Activated CD4-positive, alpha-beta T cell treated with anti-CD3 and anti-CD28 coated beads for 4 hours (primary cell): ENCODE results near the gene CMSS1.

Experiments used
- DNase-seq, 2 donors: peaks; one replicate each; pipeline ENCODE4 v3.0.0-alpha.2; 2020

CMSS1 gene

DNA sequence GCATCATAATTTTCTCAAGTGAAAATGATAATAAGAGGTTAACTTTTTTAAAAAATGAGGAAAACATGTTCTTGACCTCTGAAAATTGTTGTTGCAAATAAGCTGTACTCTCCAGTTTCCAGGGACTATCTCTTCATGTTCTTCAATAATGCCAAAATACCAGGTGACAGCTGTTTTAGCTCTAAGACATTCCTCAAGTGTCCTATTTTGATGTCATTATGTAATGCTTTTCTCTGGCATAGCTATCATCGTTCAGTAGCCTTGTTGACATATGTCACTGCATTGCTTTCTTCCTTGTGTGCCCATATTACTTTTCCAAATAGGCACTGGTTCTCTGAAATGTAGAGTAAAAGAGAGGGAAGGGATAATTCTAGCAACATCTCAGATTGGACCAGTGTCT is 302.4 kb downstream of the CMSS1 start:
- DNase-seq, result no peak

DNA sequence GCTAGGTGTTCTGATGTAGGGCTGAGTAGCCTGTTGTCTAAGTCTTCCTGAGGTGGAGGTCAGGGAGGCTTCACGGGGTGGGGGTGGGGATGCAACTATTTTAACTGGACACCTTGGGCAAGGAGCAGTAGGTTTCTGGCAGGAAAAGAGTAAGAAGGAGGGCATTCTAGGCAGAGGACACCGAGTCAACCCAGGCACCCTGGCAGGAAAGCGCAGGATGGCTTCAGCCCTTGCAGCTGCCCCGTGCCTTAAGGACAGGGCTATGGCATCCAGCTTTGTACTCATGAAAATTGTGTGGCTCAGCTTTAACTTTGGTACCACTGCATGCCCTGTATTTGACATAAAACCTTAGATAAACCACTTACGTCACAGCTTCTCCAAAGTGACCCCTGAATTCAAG is 303.0 kb downstream of the CMSS1 start:
- DNase-seq, result no peak

DNA sequence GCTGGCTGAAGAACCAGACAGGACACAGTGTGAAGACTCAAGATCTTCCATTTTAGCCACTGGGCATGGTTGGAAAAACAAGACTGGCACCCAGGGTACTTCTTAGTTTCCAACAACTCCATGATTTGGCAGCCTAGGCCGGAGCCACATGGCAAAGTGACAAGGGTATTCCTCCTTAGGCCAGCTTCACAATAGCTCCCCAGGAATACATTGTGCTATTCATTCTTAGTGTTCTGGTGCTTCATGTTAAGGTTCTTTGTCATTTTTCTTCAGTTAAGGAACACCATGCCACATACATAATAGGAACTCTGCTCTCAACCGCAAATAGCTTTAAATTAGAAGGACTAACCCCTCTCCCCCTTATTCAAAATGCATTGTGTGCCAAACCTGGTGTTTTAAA is 304.7 kb downstream of the CMSS1 start:
- DNase-seq, result no peak

DNA sequence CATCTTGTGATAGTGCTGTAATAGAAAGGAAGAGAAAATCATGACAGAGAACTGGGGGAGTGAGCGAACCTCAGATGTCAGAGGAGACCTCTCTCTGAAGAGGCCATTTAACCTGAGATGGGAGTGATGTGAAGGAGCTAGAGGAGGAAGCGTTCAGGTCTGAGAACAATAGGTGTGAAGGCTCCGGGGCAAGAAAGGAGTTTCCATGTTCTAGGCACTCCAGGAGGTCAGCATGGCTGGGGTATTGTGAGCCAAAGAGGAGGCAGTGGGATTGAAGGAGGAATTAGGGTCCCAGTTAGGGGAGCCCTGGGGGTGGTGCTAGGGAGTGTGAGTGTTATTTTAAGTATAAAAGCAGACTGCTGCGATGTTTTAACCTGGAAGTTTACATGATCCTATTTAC is 305.4 kb downstream of the CMSS1 start:
- DNase-seq, result no peak

DNA sequence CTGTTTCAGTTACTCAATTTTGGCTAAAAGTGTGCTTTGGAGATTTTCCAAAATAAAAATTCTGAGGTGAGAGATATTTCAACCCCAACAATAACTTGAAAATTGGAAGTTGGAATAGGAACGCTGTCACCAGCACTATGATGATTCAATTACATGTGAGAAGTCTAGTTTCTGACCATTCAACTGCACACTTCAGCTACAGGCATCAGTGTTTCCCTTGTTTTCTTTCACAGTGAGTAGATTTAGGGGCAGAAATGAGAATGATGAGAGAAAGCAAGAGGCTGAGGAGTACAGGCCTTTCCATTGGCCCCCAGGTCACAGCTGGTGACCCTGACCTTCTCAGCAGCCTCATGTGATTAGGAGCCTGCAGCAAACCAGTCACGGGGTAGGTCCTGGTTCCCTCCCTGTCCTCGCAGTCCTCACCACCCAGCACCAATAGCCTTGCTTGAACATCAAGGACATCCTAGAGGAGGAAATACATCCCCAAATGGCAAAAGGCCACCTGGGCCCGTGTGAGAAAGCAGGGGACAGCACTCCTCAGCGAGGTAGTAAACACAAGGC is 306.6 kb downstream of the CMSS1 start:
- no peak for DNase-seq

DNA sequence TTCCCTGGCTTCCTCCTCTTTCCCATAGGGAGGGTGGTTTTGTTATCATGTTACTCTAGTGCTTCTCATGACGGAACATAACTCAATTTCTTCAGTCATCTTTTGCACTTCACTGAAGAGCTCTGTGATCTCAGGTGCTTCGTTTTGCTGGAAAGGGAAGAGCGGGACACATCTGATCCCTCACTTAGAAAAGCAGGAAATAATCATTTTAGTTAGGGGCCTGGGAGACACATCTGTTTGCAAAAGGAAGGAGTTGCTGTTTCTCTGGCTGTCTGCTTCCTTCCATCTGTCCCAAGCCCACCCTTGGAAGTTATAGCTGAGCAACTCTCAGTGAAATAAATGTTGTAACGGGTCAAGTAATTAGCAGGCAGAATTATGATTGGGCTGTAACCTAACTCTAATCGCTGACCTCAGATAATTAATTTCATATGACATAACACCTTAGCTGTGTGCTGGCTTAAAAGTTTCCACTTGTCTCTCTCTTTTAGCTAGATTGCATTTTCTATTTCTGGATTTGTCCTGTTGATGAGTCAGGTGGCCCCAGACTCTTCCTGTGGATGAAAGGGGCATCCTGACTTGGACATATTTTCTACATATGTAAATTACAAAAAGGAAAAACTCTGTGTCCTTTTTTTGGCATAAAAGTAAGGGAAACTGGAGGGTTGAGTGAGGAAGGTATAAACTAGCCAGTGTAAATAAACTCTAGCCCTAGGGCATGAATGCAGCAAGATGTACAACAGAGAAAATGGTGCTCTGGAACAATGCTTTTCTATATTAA is 307.7 kb downstream of the CMSS1 start:
- no peak for DNase-seq

DNA sequence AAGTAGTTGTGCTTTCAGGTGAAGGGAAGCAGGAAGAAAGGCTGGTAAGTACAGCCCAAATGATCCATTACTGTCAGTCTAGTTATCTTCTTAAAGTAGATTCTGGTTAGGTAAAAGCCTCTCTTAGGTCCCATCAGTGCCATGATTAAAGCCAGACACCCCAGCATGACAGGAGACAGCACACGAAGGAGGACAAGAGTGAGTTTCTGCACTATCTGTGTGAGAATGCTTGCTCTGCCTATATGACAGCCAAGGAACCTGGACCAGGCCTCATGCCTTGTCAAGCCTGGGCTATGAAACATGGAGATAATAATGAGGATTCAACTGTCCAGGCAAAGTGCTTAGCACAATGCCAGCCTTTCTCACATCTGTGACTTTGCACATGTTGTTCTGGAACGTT is 310.1 kb downstream of the CMSS1 start:
- no peak for DNase-seq

DNA sequence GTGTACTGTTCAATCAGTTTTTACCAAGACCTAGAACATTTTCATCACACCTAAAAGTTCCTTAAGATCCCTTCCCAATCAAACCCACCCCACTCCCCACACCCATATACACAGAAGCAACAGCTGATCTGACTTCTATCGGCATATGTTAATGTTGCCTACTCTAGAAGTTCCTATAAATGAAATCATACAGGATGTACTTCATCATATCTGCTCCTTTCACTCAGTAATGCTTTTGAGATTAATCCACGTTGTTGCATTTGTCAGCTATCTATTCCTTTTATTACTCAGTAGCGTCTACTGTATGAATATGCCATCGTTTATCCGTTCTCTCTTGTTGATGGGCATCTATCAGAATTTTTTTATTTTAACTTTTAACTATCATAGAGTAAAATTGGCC is 310.9 kb downstream of the CMSS1 start:
- no peak for DNase-seq

DNA sequence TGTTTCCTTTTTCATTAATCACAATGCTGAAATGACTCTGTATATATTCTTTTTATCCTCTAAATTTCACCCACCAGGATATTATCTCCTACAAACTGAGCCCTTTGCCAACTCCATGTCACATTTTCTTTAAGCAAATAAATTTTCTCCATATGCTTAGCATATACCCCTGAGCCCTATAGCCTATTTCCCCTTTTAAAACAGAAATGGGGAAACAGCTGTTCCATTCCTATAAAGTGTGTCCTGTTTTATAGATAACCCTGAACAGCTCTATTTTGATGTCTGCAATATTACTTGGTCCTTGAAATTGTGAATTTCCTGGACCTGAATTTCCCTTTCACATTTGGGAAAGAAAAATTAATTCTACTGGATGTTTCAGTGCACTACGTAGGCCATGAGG is 312.3 kb downstream of the CMSS1 start:
- no peak for DNase-seq

DNA sequence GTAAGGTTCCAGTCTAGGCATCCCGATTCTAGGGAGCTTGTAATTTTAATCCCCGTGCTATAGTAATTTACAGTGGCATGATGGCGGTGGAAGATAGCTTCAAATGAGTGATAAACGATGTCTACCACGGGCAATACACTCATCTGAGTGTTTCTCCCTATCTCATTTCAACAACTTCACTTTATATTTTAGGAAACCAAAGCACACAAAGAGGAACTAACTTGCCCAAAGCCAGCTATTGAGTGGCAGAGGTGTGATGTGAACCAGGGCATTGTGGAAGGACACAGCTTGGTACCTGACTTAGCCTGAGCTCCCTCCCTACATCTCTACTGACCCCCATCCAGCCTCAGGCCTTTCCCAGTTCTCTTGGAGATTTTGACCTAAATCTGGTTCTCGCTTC is 313.6 kb downstream of the CMSS1 start:
- no peak for DNase-seq

DNA sequence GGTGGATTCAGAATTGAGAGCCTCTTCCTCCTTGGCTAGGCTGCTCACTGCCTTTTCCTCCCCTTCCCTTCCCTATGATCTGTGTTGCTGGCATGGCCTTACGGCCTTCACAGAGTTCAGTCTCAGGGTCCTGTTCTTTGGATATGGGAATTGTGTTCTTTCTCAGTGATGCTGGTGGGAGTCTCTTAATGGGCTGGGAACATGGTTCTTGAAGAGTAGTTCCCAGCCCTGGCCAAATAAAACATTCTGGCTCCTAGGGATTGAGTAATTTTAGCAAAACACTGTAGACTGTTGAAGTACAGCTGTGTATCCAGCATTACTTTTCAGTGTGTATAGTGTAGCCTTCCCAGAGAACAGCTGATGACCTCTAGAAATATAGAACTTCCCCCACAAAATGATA is 319.3 kb downstream of the CMSS1 start:
- DNase-seq, result no peak

DNA sequence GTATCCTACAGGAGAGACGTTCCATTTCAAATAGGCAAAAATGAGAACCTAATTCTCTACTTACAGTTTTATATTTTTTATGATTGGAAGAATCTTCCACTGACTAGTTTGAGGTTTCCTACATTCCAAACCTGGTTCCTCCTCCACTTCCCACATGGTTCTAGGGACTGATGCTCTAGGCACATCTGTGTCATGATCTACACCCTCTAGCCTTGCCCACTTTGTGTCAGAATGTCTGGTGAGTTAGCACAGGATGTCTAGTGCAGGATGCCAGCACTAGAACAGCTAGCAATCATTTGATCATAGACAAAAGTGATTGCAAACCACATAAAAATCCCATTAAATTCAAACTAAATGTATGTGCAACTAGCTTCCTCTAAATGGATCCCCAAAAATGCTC is 323.3 kb downstream of the CMSS1 start:
- DNase-seq, result no peak

DNA sequence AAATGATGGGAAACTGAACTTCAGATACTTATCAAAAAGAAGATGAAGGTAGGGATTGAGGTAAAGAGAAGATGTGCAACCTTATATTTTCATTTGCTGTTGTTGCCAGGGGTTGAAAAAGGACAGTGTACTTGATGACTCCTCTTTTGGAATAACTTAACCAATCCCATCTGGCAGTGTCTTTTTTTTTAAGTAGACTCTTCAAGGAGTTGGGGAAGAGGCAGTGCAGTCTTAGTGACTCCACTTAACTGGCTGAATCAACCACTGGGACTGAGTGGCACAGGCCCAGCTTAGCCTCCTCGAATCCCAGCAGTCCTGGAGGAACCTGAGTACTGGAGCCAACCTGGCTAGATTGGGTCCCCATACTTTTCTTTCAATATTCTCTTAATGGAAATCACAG is 323.9 kb downstream of the CMSS1 start:
- no peak for DNase-seq

DNA sequence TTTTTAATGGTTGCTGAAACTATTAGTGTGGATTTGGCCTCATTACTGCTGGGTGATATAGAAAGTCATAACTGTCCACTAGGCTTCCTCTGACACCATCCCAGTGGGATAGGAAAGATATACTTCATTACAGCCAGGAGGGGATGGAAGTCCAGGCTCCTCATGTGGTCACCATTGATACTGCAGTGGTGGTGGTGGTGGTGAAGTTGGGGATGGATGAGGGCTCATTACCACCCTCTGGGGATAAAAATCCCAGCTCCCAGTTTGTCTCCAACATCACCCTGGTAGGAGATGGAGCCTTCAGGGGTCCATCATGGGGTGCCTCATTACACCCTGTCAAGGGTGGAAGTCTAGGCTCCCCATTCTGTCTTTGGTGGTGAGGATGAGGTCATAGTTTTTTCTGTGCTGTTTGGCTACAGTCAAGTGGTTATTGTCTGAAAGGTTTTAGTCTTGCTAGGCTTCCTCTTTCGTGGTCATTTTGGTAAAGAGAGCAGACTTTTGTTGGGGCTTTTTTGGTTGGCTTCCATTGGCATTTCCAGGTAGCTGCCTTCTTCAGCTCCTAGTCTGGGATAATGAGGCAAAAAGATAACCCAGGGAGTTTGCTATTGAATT is 326.7 kb downstream of the CMSS1 start:
- no peak for DNase-seq

DNA sequence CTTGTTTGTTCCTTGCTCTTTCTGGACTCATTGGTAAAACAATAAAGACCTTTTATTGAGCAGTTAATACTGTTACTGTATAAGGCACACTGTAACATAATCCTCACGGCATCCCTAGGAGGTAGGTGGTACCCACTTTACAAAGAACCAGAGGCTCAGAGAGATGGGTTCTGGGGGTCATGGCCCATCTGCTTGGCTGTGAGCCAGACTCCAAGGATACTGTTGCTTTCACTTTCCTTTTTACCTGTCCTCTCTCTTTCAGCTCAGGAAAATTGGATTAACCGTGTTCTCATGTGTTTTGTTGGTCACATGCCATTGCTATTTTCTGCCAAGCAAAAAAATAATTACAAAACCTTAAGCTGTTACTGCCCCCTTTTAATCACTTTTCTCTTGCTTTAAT is 331.5 kb downstream of the CMSS1 start:
- no peak for DNase-seq

DNA sequence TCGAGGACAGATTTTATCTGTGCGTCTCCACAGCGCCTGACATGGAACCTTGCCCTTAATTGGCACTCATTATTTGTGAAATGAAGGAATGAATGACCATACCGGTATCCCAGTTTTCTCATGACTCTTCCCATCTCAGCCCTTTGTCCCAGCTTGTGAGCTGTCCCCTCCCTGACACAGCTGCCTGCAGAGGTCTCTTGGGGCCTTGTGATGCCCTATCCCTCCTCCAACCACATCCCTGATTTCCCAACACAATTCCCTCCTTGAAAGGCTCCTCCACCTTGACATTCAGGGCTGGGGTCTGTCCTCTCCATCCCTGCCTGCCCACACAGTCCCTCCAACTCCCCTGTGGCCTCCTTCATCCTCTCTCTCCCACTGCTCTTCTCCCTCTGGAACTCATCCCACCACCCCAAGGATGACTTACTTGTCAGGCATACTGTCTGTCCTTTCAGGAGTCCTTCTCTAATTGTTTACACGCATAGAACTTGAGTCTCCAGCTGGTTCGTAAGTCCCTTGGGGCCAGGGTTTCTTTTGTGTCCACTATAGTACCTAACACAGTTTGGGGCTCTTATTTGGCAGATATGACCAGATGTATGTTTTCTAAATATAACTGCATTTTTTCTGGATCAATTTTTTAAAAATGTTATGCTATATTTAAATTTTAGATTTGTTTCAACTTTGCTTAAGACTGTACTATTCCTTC is 332.2 kb downstream of the CMSS1 start:
- no peak for DNase-seq

DNA sequence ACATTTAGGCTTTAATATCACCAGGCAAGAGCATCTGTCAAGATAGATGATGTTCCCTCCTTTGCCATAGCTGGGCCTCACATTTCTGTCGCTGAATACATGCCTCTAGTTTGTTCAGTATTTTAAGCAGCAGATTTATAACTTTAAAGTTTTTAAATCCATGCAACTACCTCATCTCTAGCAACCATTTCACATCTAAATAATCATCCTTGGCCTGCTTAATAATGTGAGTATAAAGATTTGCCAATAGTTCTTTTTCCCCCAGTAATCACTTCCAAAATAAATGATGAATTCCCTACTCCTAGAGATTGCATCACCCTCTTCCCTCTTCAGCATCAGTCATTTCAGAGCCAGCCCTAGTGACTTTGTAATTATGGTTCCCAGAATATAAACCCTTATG is 332.8 kb downstream of the CMSS1 start:
- DNase-seq, result no peak

DNA sequence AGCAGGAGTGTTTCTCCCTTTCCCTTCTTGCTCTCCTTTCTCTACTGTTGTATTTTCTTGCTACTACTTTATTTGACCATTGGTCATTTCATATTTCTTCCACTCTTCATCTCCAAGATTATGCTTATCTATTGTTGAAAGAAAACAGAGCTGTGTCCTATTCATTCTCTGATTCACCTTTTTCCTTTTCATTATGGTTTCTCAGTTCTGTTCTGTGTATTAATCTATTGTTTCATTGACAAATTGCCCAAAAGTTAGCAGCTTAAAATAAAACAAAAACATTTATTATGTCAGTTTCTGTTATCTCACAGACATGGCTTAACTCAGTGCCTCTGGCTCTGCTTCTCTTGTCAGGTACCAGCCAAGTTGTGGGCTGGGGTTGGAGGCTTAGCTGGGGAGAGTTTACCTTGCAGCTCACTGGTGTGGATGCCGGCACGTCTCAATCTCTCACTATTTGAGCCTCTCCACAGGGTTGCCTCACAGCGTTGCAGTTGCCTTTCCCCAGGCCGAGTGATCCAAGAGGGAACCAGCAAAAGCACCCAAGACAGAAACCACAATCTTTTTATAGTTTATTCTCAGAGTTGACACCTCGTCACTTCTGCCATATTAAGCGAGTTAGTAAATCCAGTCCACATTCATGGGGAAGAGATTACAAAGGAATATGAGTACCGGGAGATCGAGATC is 333.5 kb downstream of the CMSS1 start:
- DNase-seq, result no peak

DNA sequence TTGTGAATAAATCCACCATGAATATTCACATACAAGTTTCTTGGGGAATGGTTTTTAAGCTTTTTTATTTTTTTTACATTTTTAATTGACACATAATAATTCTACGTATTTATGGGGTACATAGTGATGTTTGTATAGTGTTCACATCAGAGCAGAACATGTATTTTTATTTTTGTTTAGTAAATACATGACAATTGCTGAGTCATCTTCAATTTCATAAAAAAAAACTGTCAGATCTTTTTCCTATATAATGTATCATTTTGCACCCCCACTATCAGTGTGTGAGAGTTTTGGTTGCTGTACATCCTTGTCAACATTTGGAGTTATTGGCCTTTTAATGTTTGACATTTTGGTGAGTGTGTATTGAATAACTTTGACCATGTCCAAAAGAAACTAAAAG is 336.5 kb downstream of the CMSS1 start:
- DNase-seq, result no peak

DNA sequence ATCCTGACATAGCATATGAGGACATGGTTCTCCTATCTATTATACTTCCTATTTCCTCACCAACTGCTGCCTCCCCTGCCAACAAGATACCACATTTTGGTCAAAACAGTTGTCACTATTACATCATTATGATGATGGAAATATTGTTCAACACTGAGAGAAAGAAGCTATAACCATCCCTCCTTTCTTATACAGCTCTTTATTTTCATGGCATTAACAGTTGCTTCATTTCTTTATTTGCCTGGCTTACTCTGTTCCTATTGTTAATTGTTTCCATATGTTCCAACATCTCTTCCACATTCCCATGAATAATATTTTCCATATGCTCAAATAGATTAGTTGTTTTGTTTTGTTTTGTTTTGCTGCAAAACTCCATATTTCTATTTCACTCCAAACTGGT is 337.5 kb downstream of the CMSS1 start:
- DNase-seq, result no peak

DNA sequence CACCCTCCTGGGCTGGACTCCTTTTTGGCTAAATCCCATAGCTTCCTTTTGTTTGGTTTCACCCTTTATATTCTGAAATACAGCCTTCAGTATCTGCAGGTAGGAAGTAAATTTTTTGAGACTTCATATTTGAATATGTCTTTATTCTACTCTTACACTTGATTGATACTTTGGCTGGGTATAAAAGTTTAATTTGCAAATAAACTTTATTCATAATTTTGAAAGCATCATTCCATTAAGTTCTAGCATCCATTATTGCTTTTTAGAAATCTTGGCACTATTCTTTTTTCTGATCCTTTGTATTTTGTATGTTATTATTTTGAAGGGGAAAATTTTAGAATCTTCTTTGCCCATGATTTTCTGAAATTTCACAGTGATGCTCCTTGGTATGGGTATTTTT is 337.9 kb downstream of the CMSS1 start:
- DNase-seq, result no peak

DNA sequence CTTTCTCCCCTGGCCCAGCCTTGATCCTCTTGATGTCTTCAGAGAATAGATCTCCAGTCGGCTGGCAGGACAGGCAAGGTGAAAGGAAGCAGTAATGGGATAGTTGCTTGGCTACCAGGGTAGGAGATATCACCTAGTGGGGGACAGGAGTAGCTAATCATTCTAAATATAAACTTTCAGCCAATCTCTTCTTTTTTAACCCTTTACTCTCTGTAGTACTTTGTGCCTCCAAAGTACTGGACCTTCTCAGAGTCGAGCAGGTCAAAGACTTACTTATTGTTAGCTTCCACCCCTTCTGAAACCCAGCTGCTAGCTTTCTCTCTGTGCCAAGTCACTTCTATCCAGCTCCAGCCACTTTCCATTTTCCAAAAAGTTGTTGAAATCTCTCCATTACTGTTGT is 340.0 kb downstream of the CMSS1 start:
- no peak for DNase-seq

DNA sequence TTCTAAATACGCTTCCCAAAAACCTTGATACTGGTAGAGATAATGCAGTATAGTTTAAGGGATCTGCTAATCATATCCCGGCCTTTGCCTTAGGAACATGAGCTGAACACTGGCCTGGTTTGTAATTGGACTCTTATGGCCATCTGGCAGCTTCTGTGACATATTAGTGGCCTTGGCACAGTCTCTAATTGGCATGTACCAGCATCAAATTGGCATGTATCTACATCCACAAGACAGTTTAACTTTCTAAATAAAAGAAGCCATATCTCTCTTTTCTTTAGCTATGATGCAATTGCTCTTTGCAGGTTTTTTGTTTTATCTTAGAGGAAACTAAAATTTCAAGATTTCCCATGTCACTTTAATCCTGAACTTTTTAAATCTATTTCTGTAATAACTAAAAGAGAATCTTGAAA is 341.3 kb downstream of the CMSS1 start:
- DNase-seq, result no peak
